Activated T-cell treated with anti-CD3 and anti-CD28 coated beads, Interleukin-2, amount 50 U/mL, for 1 hour (primary cell): Measurements from ENCODE around the gene ADGRD2.

Experiments
- DNase-seq: peaks from one replicate; pipeline ENCODE4 v3.0.0-alpha.2; 2020

Gene ADGRD2

DNA sequence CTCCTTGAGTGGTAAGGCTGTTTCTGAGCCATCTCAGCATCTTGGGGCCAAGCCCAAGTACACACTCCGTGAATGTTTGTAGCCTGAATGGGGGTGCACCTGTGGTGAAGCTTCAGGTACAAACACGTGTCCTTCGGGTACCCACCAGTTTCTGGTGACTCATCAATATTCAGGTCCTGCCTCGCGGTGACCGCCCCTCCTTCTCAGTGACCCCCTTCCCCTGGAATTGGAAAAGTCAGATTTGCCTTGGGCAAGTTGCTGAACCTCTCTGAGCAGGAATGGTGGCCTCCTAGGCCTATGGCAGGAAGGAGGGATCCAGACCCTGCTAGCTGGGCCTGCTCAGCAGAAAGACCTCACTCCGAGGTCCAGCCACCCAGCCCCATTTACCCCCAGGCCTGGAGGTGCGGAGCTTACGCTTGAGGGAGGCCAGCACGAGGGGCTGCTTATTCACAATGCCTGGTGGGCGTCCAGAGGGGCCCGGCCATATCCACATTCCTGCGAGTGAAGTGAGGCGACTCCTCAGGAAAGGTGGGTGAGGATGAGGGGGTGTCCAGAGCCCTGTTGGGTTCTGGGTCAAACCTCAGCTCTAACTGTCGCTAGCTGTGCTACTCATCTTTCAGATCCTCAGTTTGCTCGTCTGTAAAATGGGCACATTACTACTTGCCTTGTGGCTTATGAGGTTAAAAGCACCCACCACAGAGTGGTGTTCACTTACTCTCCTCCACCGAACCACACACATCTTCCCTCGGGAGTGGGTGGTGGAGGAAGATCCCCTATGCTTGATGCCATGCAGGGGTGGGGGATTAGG lies 7.0 kb downstream of the ADGRD2 start:
- no peak for DNase-seq

DNA sequence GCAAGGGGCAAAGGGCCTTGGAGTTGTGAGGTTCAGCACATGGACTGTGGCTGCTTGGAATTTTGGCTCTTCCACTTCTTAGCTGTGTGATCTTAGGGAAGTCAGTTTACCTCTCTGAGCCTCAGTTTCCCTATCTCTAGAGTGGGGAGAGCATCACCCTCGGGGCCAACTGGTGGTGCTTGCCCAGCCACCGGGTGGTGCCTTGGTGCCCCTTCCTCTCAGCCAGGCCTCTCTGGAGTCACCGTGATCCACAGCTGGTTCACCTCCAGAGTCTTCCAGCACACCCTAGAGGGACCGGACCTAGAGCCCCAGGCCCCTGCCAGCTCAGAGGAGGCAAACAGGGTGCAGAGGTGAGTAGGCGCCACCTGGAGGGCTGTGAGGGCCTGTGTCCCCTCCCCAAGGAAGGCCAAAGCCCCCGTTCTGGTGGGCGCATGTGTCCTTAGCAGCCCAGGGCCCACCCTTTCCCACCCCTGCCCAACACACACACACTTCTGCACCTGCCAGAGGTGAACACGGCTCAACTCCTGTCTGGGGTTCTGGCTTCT lies 7.7 kb downstream of the ADGRD2 start:
- no peak for DNase-seq

DNA sequence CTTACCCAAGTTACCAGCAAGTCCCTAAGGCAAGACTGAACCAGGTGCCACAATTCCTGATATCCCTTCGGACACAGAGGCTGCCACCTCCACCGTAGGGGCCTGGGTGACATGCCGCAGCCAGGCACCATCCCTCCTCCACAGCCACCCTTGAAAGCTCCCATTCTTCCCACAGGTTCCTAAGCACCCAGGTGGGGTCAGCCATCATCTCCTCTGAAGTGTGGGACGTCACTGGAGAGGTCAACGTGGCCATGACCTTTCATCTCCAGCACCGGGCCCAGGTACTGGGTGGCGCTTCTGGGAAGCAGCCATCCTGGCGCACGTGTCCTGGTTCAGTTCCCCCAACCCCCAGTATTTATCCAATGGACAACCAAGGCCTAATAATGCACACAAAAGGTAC lies 8.2 kb downstream of the ADGRD2 start:
- no peak for DNase-seq

DNA sequence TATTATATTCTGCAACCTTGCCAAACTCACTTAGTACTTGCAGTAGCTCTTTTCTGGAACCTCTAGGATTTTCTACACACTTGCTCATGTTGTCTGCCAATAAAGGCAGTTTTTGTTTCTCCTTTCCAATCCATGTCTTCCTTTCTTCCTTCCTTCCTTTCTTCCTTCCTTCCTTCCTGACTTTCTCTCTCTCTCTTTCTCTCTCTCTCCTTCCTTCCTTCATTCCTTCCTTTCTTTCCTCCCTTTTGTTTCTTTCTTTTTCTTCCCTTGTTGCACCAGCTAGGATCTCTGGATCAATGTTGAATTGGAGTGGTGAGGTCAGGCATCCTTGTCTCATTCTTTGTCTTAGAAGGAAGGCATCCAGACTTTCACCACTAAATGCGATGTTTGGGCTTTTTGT lies 12.5 kb downstream of the ADGRD2 start:
- DNase-seq, result no peak

DNA sequence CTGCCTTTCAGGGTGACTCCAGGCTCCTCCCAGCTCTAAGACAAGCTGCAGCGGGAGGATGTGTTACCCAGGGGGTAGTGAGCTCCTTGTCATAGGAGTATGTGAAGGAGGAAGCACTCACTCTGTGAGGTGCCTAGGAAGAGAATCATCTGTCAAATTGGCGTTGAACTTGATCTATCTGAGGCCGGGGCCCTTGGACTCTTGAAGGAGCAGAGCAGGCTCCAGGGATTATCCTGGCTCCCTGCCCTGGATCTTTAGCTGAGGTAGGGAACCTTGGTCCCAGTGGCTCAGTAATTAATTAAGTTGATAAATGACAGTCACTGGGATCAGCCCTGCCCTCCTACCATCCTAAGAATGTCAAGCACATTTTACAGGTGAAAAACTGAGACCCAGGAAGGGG lies 15.5 kb downstream of the ADGRD2 start:
- no peak for DNase-seq

DNA sequence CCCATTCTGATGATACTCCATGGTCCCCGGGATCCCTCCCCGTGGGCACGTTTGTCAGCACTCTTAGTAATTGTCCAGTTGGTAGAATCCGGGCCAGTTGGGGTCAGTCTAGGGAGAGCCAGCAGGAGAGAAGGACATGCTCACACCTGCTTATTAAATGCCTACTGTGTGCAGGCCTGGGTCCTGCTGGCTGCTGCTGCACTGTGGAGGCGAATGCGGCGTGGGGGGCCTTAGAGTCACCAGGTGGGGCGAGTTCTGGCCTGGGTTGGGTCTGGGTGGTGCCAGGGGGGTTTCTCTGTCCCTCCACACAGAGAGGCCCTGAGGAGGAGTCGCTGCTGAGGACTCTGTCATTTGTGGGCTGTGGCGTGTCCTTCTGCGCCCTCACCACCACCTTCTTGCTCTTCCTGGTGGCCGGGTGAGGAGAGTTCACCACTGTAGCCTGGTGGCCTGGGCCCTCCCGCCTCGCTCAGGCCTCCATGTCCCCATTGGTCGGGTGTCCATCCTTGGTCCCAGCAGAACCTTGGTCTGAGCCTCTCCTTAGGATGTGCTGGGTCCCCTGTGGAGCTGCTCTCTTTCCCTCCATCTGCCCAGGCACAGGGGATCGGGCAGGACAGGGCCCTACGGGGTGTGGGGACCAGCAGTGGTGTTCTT lies 17.3 kb downstream of the ADGRD2 start:
- no peak for DNase-seq

DNA sequence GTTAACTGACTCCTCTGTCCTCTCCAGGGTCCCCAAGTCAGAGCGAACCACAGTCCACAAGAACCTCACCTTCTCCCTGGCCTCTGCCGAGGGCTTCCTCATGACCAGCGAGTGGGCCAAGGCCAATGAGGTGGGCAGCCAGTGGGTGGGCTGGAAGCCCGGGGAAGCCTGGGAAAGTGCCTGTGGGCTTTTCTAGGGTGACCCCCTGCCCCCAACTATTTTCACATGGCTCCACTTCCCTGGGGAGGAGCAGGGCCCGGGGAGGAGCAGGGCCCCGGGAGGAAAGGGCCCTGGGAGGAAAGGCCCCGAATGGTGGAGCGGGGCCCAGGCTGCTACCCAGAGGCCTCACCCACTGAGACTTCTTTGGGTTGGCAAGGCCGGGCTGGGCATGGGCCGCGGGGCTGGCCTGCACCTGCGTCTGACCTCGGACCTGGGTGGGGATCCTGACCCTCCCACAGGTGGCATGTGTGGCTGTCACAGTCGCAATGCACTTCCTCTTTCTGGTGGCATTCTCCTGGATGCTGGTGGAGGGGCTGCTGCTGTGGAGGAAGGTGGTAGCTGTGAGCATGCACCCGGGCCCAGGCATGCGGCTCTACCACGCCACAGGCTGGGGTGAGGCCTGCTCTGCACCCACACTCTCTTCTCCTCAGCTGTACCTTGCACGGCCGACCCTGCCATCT lies 17.9 kb downstream of the ADGRD2 start:
- DNase-seq, result no peak

DNA sequence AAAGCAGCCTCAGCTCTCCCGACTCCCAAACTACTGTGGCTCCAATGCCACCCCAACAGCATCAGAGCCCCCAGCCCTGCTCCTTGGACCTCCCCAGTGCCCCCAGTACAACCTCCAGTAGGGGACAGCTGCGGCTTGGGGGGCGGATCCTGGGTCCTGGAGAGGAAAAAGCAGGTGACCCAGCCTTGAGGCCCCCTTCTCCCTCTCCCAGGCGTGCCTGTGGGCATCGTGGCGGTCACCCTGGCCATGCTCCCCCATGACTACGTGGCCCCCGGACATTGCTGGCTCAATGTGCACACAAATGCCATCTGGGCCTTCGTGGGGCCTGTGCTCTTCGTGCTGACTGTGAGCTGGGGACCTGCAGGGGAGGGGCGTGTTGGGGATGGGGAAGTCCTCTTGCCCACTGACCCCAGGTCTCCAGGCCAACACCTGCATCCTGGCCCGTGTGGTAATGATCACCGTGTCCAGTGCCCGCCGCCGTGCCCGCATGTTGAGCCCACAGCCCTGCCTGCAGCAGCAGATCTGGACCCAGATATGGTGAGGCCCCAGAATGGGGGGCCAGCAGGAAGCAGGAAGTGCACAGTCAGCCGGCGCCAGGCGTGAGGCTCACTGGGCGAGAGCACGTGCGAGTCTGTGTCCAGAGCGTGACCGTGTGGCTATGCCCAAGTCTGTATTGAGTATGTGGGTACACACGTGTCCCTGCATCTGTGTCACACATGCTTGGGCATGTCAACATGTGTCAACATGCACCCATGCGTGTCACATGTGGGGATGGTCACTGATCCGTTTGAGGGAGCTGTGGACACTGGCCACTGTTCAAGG lies 19.0 kb downstream of the ADGRD2 start:
- no peak for DNase-seq

DNA sequence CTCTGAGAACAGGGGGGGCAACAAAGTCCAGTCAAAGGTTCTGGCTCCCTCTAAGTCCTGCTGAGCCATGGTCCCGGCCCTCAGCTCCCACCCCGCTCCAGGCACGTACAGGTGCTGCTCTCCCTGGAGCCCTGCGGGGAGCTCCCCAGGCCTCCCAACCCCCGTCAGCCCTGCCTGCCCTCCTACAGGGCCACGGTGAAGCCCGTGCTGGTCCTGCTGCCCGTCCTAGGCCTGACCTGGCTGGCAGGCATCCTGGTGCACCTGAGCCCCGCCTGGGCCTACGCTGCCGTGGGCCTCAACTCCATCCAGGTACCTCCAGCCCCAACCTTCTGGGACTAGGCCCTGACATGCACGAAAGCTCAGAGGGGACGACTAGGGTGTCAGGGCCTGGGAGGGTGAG lies 20.1 kb downstream of the ADGRD2 start:
- no peak for DNase-seq

DNA sequence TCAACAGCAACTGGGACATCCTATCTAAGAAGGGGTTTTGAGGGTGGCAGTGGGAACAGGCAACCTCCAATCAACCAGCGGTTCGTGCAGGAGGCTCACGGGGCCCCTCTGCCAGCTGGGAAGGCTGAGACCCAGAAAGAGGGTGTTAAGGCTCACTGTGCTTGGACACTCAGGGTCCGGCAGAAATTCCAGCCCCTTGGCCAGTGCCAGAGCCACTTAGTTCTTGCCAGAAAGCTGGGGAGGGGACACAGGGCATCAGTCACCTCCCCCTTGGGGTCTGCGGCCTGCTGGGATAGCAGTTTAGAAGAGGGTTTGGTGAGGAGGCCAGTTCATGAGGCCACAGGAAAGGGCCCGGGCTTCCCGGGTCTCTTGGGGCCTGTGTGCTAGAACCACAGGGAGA lies 20.5 kb downstream of the ADGRD2 start:
- DNase-seq, result no peak

DNA sequence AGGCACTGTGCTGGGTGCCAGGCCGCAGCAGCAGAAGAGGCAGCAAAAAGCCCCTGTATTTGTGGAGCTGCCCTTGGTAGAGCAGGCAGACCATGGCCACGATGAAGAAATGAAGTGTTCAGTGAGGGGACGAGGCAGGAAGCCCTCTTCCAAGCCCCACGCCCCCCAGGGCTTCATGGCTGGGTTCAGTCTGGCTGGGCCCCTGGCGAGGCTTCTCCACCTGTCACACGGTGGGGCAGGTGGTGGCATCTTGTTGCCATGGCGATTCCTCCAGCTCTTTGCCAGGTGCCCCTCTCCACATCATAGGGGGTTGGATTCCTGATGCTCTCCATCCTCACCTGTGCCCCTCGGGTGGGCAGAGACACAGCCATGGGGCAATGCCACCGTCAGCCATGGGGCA lies 21.5 kb downstream of the ADGRD2 start:
- DNase-seq, result no peak

DNA sequence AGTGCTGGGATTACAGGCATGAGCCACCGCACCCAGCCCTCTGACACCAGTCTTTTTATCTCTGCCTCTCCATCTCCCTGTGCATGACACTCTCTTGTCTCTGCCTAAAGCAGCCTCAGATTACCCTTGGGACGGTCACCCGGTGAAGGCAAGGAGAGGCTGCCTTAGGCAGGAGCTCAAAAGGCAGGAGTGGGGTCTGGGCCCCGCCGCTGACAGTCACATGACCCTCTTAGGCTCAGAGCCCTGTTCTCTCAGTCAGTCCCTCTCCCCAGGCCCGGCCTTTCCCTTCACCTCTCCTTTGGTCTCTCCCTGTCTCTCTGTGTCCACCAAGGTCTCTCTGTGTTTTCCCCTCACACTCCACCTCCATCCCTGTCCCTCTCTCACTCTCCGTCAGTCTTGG lies 22.5 kb downstream of the ADGRD2 start:
- DNase-seq, result no peak

DNA sequence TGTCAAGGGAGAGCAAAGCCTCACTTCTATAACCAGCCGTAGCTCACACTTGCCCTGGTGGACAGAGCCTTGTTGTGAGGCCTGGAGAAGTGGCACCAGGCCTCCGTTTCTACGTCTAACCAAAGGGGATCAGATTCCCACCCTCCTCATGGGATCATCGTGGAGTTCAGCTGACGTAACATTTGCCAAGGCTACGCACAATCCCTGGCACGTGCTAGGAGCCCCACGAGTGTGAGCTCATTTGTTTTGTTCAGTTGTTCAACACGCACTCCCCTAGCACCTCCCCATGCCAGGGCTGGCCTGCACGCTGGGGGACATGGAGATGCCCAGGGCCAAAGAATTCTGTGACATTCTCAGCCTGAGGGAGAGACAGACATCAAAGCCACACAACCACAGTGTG lies 23.1 kb downstream of the ADGRD2 start:
- no peak for DNase-seq

DNA sequence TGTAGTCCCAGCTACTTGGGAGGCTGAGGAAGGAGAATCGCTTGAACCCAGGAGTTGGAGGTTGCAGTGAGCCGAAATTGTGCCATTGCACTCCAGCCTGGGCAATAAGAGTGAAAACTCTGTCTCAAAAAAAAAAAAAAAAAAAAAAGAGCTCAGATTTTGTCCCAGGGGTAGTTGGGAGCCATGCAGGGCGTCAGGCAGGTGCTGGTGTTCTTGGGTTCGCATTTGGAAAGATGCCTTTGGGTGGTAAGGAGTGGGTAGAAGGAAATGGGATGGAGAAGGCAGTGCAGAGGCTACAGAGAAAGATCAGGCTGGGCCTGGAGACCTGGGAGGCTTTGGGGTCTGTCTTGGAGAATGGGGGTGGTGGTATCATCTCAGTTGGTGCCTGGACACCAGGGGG lies 23.9 kb downstream of the ADGRD2 start:
- no peak for DNase-seq

DNA sequence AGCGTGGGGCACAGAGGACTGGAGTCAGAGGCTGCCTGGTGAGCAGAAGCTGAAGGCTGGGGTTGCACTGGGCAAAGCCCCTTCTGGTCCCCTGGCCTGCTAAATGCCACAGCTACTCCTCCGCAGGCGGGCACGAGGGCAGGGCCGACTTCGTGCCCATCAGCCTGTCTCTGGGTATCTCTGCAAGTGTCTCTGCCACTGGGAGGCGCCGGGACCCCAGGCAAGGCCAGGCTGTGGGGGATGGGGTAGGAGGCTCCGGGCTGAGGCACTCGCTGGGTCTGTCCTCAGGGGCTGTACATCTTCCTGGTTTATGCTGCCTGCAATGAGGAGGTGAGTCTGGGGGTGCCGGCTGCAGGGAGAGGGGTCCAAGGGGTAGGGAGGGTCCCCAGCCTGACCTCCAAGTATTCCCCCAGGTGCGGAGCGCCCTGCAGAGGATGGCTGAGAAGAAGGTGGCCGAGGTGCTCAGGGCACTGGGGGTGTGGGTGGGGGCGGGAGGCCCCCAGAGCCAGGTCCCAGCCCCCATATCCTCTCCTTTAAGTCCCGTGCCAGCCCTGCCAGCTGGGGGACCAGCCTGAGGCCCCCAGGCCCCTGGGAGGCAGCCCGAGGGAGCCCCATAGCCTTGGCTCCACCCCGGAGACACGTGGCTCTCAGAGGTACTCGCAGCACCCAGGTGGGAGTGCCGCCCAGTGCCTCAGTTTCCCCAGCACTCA lies 25.1 kb downstream of the ADGRD2 start:
- DNase-seq, result no peak

DNA sequence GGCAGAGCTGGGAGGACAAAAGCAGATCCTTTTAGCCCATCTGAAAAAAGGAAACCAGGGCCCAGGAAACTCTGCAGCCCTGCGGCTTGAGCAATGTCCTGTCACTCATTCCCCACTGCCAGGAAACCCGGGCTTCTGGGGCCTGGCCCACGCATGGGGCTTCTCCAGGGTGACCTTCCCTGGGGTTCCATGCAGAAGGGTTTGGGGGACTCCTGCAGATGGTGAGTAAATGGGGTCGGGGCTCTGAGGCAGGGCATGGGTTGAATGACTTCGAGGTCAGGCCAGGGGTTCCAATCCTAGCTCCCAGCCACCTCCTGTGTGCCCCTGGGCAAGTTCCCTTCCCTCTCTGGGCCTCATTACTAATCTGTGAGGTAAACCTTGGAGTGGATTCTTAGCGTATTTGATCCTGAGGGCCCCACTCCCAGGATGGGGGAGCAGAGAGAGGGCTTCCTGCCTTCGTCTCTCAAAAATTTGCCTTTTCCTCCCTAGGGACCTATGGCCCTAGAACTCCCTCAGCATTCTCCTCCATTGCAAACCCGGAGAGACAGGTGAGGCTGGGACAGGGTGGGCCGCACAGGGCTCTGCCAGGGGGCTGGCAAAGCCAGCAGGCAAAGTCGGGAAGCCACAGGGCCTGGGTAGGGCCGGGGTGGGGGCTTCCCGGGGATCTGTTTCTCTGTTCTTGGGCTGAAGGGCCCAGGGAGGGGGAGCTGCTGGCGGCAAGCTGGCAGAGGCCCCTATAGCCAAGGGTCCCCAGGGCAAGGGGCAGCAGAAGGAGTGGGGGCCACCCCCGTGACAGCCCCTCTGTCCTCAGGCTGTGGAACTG lies 25.8 kb downstream of the ADGRD2 start:
- DNase-seq, result no peak

DNA sequence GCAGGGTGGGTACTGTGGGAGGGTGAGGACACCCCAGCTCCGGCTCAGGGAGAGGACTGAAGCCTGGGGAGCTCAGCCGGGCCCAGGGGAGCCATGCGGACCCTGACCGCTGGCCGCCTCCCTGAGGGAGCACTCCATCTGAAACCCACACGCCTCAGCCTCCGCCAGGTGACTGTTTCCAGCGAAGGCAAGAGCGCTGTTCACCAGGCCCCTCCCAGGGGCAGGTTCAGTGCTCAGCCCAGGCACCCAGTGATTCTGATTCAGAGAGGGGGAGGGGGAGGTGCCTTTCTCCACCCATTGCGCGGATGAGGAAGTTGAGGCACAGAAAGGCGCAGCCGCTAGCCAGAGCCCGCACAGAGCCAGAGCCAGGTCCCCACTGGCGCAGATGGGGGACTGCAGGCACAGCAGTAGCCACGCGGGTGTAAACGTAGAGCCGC lies 27.0 kb downstream of the ADGRD2 start:
- DNase-seq, result no peak

DNA sequence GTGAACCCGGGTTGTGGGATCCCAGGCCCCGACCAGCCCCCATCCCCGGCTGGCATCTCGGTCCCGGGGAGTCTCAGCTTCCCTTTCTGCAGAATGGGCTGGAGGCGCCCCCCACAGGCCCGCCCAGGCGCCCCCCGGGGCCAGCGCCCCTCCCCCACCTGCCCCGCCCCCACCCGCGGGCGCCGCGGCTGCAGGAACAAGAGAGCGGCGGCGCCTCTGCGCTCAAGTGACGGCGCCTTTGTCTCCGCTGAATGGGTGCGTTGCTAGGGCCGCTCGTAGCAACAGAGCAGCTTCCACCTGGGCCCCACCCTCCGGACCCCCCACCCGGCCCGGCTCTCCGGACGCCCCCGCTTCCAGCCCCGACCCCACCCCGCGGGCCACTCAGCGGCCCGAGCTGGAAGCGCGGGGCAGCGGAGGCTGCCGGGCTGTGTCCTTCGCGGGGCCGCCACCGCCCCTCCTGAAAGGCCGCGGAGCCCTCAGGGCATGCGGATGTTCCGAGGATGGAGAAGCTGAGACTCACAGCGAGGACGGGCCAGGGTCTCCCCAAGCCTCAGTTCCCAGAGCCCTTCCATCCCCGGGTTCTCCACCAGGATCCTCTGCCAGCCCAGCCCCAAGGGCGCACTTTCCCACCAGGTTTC lies 27.5 kb downstream of the ADGRD2 start:
- no peak for DNase-seq

DNA sequence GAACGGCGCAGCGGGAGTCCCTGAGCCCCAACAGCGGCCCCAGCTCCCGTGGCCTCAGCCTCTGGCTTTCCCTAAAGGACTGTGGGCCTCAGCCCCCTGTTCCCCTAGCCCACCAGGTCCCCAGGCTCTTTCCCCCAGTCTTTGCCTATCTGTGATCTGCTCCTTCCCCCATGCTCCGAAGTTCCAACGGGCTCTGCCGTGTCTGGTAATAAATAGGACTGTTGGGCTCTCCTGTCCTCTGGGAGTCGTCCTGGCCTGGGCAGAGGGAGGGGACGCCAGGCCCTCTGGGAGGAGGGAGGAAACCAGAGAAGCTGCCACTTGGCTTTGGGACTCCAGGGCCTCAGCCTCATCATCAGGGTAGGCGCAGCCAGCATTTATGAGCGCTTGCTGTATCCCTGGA lies 28.1 kb downstream of the ADGRD2 start:
- DNase-seq, result no peak

DNA sequence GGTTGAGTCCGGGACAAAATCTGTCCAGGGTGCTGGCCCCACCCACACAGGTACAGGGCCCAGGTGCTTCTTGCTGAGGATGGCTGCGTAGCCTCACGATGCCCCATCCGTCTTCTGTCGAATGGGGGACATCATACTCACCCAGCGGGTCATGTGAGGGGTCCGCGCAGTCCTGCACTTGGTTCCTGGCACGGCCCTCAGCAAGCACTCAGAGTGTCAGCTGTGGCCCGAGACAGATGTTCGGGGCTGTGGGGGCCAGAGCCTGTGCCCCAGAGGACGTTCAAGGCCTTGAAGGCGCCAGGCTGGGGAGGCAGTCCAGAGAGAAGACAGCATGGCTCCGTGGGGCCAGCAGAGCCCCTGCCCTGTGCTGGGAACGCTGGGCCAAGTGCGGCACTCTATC lies 29.1 kb downstream of the ADGRD2 start:
- DNase-seq, result no peak
